Measurements from ENCODE around the gene TRIM59.

Gene TRIM59

DNA sequence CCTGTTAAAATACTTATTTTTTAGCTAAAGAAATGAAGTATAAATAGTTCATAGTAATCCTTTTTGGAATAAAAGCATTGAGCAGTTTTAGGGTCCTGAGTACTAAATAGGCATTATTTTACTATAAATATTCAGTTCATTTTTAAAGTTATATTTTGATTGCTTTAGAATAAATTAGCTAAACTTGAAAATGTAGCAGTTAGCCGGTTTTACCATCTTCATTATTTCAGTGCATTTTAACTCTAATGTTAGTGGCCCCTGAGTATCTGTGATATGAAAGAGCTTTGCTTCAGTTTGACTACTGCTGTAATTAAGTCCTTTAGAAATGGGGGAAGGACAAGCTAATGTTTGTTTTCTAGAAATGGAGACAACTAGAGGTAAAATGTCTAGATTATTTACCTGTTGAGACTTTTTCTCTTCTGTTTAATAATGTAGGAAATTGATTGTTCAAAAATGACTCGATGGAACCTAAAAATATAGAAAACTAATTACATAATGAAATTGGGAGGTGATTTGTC, 46.5 kb downstream of the TRIM59 start:
- FAIRE-seq: no peak

DNA sequence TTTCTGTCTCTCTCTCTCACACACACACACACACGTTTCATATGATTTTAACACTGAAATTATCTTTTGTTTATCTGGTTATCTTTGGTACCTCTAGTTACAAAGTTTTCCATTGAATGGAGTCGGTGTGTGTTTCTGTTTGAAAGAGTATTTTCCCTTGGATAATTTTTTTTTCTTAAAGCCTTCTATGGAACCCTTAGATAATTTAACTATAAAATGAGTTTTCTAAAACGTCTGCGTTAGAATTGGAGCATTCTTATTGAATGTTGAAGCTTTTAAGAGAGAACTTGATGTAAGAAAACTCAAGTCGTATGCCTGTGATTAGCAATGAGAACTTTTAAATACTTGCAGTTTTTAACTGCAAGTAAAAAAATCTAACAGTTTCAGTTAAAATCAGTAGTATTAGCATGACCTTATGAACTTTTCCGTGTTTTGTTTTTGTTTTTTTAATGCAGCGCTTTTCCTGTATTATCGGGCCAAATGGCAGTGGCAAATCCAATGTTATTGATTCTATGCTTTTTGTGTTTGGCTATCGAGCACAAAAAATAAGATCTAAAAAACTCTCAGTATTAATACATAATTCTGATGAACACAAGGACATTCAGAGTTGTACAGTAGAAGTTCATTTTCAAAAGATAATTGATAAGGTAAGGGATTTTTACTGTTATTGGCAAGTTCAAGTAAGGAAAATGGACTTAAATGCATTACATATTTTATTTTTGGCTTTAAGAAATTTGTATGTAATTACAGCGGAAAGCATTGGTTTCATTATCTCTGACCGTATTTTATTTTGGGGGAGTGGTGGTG, 47.2 kb downstream of the TRIM59 start:
- no peak for FAIRE-seq
- no peak for DNase-seq (ENCODE audit: low spot score)

More for the DNA sequence above, 46.5 kb downstream of the TRIM59 start:
- no peak for DNase-seq (ENCODE audit: low spot score)

DNA sequence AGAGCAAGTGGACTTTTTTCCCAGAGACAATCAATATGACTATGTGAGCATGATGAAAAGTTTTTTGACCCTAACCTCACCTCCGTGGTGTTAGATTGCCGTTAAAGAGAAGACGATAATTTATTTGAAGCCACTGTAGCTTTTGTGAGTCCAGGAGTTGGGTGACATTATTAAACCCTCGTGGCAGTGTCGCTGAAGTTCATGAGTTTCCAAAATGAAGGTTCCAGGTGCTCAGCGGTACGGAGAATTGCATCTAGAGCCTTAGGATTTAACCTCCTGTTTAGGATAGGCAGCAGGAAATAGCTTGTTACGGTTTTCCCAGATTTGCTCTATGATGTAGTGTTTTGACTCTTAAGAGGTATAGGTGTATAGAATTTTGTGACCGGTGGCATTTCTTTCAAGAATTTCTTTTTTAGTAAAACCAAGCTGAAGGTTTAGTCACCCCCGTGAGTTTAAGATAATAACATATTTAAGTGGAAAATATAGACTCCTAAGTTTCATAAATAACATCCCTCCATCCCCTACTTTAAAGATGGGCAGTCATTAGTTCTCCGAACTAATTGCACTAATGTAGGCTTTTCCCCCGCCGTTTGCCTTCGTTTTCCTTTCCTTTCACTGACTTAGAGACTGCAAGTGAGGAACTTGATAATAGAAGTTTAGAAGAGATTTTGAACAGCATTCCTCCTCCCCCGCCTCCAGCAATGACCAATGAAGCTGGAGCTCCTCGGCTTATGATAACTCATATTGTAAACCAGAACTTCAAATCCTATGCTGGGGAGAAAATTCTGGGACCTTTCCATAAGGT, 48.1 kb downstream of the TRIM59 start:
- FAIRE-seq: no peak
- no peak for DNase-seq (ENCODE audit: low spot score)

DNA sequence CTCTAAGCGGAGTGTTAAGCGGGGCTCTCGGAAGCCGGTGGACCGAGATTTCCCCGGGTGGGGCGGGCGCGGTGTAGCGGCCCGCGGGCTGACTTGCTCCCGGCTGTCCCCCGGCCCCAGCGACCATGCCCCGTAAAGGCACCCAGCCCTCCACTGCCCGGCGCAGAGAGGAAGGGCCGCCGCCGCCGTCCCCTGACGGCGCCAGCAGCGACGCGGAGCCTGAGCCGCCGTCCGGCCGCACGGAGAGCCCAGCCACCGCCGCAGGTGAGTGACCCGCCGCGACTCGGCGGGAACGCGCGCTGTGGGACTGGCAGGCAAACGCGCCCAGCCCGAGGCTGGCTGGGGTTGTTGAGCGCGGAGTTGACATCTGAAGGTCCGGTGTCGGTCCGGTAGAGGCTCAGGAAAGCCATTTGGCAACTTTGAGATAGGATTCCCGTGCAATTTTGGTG, 48.9 kb downstream of the TRIM59 start:
- DNase-seq (ENCODE audit: low spot score) (peak; percentile 8), FAIRE-seq (no peak)

DNA sequence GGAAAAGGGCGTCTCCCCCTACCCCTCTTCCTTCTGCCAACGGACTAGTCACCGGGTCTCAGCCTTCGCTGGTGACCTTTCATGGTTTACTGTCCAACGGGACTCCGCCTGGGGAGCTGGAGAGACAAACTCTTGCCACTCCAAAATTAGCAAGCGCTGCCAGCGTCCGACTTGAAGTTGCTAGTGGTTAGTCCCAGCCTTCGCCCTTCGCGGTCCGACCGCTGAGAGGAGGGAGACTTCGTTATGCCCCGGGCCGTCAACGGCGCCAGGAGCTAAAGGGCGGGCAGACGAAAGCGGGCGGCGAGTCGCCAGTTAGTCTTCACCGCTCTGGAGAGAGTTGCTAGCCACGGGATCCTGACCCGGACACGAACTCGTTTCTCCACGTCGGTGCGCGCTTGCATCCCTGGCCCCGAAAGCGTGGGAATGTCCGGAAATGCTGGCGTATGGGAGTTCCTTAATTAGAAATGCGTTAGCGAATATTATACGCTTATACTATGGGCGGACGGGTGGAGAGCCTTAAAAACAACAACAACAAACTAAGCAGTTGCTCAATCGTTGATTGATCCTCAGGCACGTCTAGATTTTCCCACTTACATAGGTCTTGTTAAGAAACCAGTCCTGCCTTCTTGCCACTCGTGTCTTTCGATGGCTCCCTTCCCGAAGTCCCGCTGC, 49.4 kb downstream of the TRIM59 start:
- DNase-seq (ENCODE audit: low spot score) (no peak), FAIRE-seq (no peak)

DNA sequence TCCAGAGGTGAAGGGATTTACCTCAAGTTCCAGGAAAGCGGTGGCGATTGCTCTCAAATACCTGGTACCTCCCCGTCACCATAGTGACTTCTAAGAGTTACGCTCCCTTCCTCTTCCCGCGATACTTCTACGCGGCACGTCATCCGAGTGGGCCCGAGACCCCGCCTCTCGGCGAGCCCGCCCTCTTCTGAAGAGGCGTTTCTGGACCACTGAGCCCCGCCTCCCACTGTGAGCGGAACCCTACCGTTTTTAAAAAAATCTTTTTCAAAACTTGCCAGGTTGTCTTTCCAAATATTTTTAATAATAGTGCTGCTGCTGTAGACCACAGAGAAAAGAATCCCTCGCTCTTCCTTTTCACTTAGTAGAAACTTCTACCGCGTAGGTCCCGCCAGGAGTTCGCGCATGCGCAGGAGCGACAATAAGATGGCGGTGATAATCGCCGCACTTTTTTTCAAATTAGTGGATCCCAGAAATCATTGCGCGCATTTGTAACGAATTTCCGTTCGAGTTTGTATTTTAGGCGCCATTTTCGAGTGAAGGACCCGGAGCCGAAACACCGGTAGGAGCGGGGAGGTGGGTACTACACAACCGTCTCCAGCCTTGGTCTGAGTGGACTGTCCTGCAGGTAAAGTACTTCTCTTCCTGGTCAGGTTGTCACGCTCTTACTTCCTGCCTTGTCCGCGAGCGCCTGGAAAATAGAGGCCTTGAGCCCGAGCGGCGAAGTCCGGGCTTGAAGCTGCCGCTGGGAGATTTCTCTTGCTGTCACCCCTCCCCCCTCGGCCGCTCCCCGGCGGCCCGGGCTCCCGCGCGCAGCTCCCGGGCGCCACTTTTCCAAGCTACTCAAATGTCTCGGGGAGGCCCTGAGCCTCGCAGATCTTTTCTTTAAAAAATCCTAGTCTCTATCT, 50.2 kb downstream of the TRIM59 start, which contains the start of the genes IFT80 and SMC4:
IFT80 (minus strand) TSS at position 101 of the 905 bp plus-strand sequence. CDS start 14,625 bp downstream, outside the sequence.
SMC4 (plus strand) TSS at position 526 of the 905 bp plus-strand sequence. CDS start 1,177 bp downstream, outside the sequence.
- no peak for FAIRE-seq
- peak; percentile 91 for DNase-seq (ENCODE audit: low spot score)

DNA sequence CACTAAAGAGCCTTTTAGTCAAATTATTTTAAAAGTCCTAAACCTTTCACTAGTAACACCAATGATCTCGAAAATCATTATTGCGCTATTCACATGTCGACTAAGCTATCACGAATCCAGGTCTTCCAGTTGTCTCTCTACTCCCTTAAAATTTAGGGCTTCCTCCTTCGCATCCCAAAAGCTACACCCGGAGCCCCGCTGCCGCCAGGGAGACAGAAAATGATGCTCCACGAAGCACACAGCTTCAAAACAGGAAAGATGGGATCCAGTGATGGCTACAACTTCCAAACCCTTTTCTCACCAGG, 50.8 kb downstream of the TRIM59 start:
- no peak for DNase-seq (ENCODE audit: low spot score)
- FAIRE-seq: no peak

DNA sequence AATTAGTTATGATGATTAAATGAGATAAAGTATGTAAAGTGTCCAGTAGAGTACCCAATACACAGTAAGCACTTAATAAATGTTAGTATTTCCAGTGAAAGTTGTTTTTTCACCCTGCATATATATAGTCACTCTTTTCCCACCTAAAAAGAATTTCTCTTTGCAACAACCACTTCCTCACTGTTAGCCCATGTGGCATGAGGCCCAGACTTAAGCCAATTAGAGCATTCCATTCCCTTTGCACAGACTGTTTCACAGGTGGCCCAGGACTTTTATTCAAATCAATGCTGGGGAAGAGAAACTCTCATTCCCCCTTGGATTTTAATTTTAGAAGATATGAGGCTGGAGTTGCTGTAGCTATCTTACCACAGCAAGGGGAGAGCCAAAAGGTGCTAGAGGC, 54.3 kb downstream of the TRIM59 start:
- no peak for DNase-seq (ENCODE audit: low spot score)

DNA sequence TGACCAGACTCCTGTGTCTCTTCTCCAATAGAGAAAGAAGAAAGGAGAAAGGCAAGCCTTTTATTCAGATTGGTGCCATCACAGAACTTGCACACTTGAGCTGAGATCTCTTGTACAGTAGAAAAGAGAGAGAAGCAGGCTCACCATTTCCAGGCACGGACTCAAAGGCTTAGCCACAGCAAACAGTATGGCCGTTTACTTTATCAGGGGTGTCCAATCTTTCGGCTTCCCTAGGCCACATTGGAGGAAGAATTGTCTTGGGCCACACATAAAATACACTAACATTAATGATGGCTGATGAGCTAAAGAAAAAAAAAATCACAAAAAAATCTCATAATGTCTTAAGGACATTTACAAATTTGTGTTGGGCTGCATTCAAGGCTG, 55.6 kb downstream of the TRIM59 start:
- DNase-seq (ENCODE audit: low spot score) (no peak), FAIRE-seq (no peak)

More for the DNA sequence above, 54.3 kb downstream of the TRIM59 start:
- no peak for FAIRE-seq

DNA sequence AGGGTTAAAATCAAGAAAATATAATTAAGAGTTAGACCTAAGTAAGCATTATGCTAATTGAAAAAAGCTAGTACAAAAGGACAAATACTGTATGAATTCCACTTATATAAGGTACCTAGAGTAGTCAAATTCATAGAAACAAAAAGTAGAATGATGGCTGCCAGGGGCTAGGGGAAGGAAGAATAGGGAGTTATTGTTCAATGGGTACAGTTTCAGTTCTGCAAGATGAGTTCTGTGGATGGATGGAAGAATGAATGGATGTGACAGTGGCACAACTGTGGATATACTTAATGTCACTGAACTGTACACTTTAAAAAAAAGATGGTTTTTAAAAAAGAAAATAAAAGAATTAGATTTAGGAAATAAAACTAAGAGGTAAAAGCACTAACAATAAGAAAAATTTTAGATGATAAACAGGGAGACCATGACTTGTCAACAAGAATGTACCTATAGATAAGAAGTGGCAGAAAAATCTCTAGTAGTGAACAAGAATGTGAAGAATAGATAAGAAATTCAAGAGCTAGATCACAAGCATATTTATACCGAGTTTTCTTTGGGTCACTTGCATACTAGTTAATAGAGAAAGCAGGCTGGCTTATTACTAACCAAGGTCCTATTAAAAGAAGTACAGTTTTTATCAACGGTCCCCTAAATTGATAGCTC, 56.1 kb downstream of the TRIM59 start:
- no peak for FAIRE-seq
- no peak for DNase-seq (ENCODE audit: low spot score)

DNA sequence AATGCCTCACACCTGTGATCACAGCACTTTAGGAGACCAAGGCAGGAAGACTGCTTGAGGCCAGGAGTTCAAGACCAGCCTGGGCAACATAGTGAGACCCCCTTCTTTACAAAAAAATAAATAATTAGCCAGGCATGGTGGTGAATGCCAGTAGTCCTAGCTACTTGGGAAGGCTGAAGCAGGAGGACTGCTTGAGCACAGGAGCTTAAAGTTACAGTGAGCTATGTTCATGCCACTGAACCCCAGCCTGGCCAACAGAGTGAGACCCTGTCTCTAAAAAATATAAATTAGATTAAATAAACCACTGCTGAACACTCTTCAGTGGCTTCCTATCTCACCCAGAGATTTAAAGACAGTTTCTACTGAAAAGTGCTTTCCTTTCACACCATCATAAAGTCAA, 56.8 kb downstream of the TRIM59 start:
- DNase-seq (ENCODE audit: low spot score): no peak
- FAIRE-seq: no peak

DNA sequence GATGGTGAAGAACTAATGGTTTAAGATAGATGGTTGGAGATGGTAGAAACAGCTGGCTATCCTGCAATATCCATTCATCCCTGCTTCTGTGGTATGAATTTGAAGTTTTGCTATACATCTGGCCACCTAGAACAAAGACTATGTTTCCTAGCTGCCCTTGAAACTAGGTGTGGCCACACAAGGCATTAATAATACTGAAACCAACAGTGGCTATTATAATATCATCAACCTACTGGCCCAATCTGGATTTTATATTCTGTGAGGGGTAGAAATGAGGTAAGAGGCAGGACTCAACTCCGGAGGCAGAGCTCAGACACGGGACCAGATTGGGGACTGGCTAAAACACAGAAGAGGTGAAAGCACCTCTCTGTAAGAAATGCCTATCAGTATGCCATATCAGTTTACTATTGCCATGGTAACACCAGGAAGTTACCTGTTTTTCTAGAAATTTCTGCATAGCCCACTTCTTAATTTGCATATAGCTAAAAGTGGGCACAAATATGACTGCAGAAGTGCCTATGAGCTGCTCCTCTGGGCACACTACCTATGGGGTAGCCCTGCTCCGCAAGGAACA, 58.9 kb downstream of the TRIM59 start:
- DNase-seq (ENCODE audit: low spot score): no peak
- no peak for FAIRE-seq
